OCI-LY1 (cell line): ENCODE results near the gene MAP2.

Source experiments
- H2AFZ ChIP-seq: fragments of 200-600 bp; sonication (generic), shearing (Covaris generic); 2 replicates; pipeline ENCODE4 v1.6.0; 2014; ENCODE audit warnings: antibody characterized with exemption, mild to moderate bottlenecking, low read length
- H3F3A ChIP-seq: fragments of 200-600 bp; sonication (generic), shearing (Covaris generic); 2 replicates; pipeline ENCODE4 v1.6.0; 2014; ENCODE audit warnings: mild to moderate bottlenecking, antibody characterized with exemption, low read length, moderate library complexity; ENCODE audit not compliant: insufficient read depth
- H3K27ac ChIP-seq: fragments of 200-600 bp; sonication (generic); 2 replicates; pipeline ENCODE4 v1.5.1; 2014; ENCODE audit warnings: low read length, mixed run types, mild to moderate bottlenecking, low read depth; ENCODE audit not compliant: poor library complexity, severe bottlenecking
- H3K27me3 ChIP-seq: fragments of 200-600 bp; sonication (generic); 2 replicates; pipeline ENCODE4 v1.6.0; 2014; ENCODE audit warnings: antibody characterized with exemption, mild to moderate bottlenecking, low read length, moderate library complexity; ENCODE audit not compliant: insufficient read depth
- H3K36me3 ChIP-seq: fragments of 200-600 bp; sonication (generic); 2 replicates; pipeline ENCODE4 v1.6.1; 2014; ENCODE audit warnings: mild to moderate bottlenecking, antibody characterized with exemption, low read length, moderate library complexity, mixed read lengths; ENCODE audit not compliant: insufficient read depth
- H3K4me1 ChIP-seq: fragments of 200-600 bp; sonication (generic); 2 replicates; pipeline ENCODE4 v1.5.1; 2014; ENCODE audit warnings: mild to moderate bottlenecking, low read length, moderate library complexity; ENCODE audit not compliant: insufficient read depth, severe bottlenecking
- H3K4me2 ChIP-seq: fragments of 200-600 bp; sonication (generic), shearing (Covaris generic); 2 replicates; pipeline ENCODE4 v1.6.1; 2014; ENCODE audit warnings: low read length
- H3K4me3 ChIP-seq: fragments of 200-600 bp; sonication (generic); 2 replicates; pipeline ENCODE4 v1.5.1; 2014; ENCODE audit warnings: low read length, low read depth, mild to moderate bottlenecking, mixed read lengths; ENCODE audit not compliant: poor library complexity, severe bottlenecking
- H3K79me2 ChIP-seq: fragments of 200-600 bp; shearing (Covaris generic); 2 replicates; pipeline ENCODE4 v1.6.1; 2016; ENCODE audit warnings: mixed run types, low read length, mixed read lengths; ENCODE audit not compliant: insufficient read depth
- H3K9ac ChIP-seq: fragments of 200-600 bp; sonication (generic), shearing (Covaris generic); 2 replicates; pipeline ENCODE4 v1.6.1; 2014; ENCODE audit warnings: mild to moderate bottlenecking, low read length, mixed read lengths
- H3K9me2 ChIP-seq: fragments of 200-600 bp; sonication (generic), shearing (Covaris generic); 2 replicates; pipeline ENCODE4 v1.6.1; 2014; ENCODE audit warnings: low read depth, mild to moderate bottlenecking, low read length, mixed read lengths
- H3K9me3 ChIP-seq: fragments of 200-600 bp; shearing (Covaris generic); 2 replicates; pipeline ENCODE4 v1.6.1; 2014; ENCODE audit warnings: low read length, mixed read lengths
- H4K20me1 ChIP-seq: fragments of 200-600 bp; sonication (generic), shearing (Covaris generic); 2 replicates; pipeline ENCODE4 v1.6.0; 2016; ENCODE audit warnings: mild to moderate bottlenecking, low read length; ENCODE audit not compliant: insufficient read depth
- CTCF ChIP-seq: fragments of 200-600 bp; sonication (generic), shearing (Covaris generic); IDR thresholded peaks from 2 replicates; pipeline ENCODE4 v1.5.1; 2017; ENCODE audit warnings: mild to moderate bottlenecking, antibody characterized with exemption, low read length, moderate library complexity, mixed read lengths
- EZH2 ChIP-seq: fragments of 200-600 bp; sonication (generic), shearing (Covaris generic); IDR thresholded peaks from 2 replicates; pipeline ENCODE4 v1.8.0; 2017; ENCODE audit warnings: borderline replicate concordance, mixed run types, mild to moderate bottlenecking, antibody characterized with exemption, low read length, moderate library complexity, mixed read lengths

MAP2 gene

GRCh38 chr2:209653134-209653533 is 229.3 kb downstream of the MAP2 start:
- Histone ChIP-seq H4K20me1 (no peaks in the 10 kb centered on the region), H3K4me3 (no peak overlapping the region), H3K9ac (no peak overlapping the region), H3K27ac (no peak overlapping the region), H3K9me3 (no peaks in the 10 kb centered on the region), H3K4me1 (no peaks in the 10 kb centered on the region), H3K4me2 (no peak overlapping the region), H3K27me3 (no peaks in the 10 kb centered on the region), H2AFZ (no peak overlapping the region), H3K9me2 (no peaks in the 10 kb centered on the region), H3F3A (no peaks in the 10 kb centered on the region; the same call in 1 of the 2 replicates), H3K79me2 (no peaks in the 10 kb centered on the region), H3K36me3 (no peaks in the 10 kb centered on the region)
- TF ChIP-seq CTCF (no peak), EZH2 (no peak)

GRCh38 chr2:209661286-209661894 is 237.5 kb downstream of the MAP2 start:
- H3F3A ChIP-seq, result no peaks in the 10 kb centered on the region; the same call in 1 of the 2 replicates
- H3K4me1 ChIP-seq, result peaks cover 22% of the 10 kb centered on the region
- H2AFZ ChIP-seq, result no peak overlapping the region
- no peaks in the 10 kb centered on the region for H3K36me3 ChIP-seq
- H3K9me3 ChIP-seq, result no peaks in the 10 kb centered on the region
- no peak overlapping the region for H3K9ac ChIP-seq
- no peaks in the 10 kb centered on the region for H3K79me2 ChIP-seq
- H3K27me3 ChIP-seq, result no peaks in the 10 kb centered on the region
- H3K27ac ChIP-seq, result no peak overlapping the region
- H3K4me3 ChIP-seq, result no peak overlapping the region
- TF ChIP-seq CTCF, result no peak
- TF ChIP-seq EZH2, result no peak
- H3K9me2 ChIP-seq, result no peaks in the 10 kb centered on the region
- no peak overlapping the region for H3K4me2 ChIP-seq
- no peaks in the 10 kb centered on the region for H4K20me1 ChIP-seq

- H3K4me3 ChIP-seq, result no peak overlapping the region
- H3K27ac ChIP-seq, result no peak overlapping the region
- no peak overlapping the region for H2AFZ ChIP-seq
Observed at GRCh38 chr2:209662021-209662420, 238.2 kb downstream of the MAP2 start.

More at GRCh38 chr2:209662021-209662420, 238.2 kb downstream of the MAP2 start:
- Histone ChIP-seq H3K79me2 (no peaks in the 10 kb centered on the region), H4K20me1 (no peaks in the 10 kb centered on the region), H3K36me3 (no peaks in the 10 kb centered on the region), H3K9ac (no peak overlapping the region), H3K4me2 (no peak overlapping the region), H3K4me1 (peaks cover 22% of the 10 kb centered on the region), H3F3A (no peaks in the 10 kb centered on the region; the same call in 1 of the 2 replicates), H3K9me3 (no peaks in the 10 kb centered on the region), H3K9me2 (no peaks in the 10 kb centered on the region), H3K27me3 (no peaks in the 10 kb centered on the region)
- no peak for TF ChIP-seq CTCF
- no peak for TF ChIP-seq EZH2
